IMR-90 (cell line): ENCODE data around the gene FOXA2. TPM values are rescaled to one million over a fixed set of nuclear protein-coding genes. Genes with fewer than 3 reads are reported as not detected.

Experiments used
- ATAC-seq: fragments of 200-7000 bp; cut with Tn5 transposase; 2 replicates; pipeline ENCODE4 v1.9.1; 2020; ENCODE audit warnings: low read depth, mild to moderate bottlenecking, moderate library complexity
- BruUV-seq: library from RNA; stranded (reverse); fragments of 400-500 nt; replicated peaks from 2 replicates; lab custom pipeline; 2021; lab: Mats Ljungman, UMichigan
- CTCF ChIA-PET: fragments of 300-600 bp; formaldehyde crosslinking; extraction: SDS; loops from one replicate; lab custom pipeline; 2021; ENCODE audit warnings: antibody characterized with exemption; lab: Yijun Ruan, JAX
- POLR2A ChIA-PET: fragments of 300-600 bp; sonication (Branson Sonifier 250); formaldehyde crosslinking; loops from one replicate; lab custom pipeline; 2022; ENCODE audit warnings: antibody characterized with exemption; ENCODE audit not compliant: unreplicated experiment; lab: Charles Lee
- DNase-seq: peaks from one replicate; pipeline ENCODE4 v3.0.0; 2013
- H2AFZ ChIP-seq: replicated peaks from 2 replicates; pipeline ENCODE3; 2013; ENCODE audit warnings: low read length, mild to moderate bottlenecking; ENCODE audit not compliant: poor library complexity
- H2AK5ac ChIP-seq: 2 replicates; pipeline ENCODE4 v1.6.1; 2013; ENCODE audit warnings: low read depth, low read length, inconsistent platforms
- H2AK9ac ChIP-seq: replicated peaks from 2 replicates; pipeline ENCODE3; 2013; ENCODE audit warnings: mild to moderate bottlenecking, low read depth, low read length, moderate library complexity; ENCODE audit not compliant: poor library complexity
- H2BK120ac ChIP-seq: 2 replicates; pipeline ENCODE4 v1.6.1; 2013; ENCODE audit warnings: low read depth, low read length, inconsistent platforms
- H2BK15ac ChIP-seq: 3 replicates; pipeline ENCODE4 v1.6.1; 2013; ENCODE audit warnings: low read depth, low read length, inconsistent platforms
- H2BK20ac ChIP-seq: 2 replicates; pipeline ENCODE4 v1.6.1; 2013; ENCODE audit warnings: low read depth, mild to moderate bottlenecking, inconsistent platforms, low read length, moderate library complexity
- H2BK5ac ChIP-seq: 2 replicates; pipeline ENCODE4 v1.6.1; 2013; ENCODE audit warnings: mild to moderate bottlenecking, low read depth, low read length, inconsistent platforms; ENCODE audit not compliant: poor library complexity, severe bottlenecking
- H3K14ac ChIP-seq: replicated peaks from 2 replicates; pipeline ENCODE4 v1.6.1; 2013; ENCODE audit warnings: low read depth, low read length, inconsistent platforms
- H3K18ac ChIP-seq: 2 replicates; pipeline ENCODE4 v1.6.1; 2013; ENCODE audit warnings: low read depth, low read length, control low read depth
- H3K23ac ChIP-seq: 2 replicates; pipeline ENCODE4 v1.6.1; 2013; ENCODE audit warnings: low read depth, low read length, inconsistent platforms
- H3K27ac ChIP-seq: 2 replicates; pipeline ENCODE4 v1.5.1; 2013; ENCODE audit warnings: mild to moderate bottlenecking, control low read depth, low read length; ENCODE audit not compliant: insufficient read depth
- H3K27me3 ChIP-seq: 2 replicates; pipeline ENCODE4 v1.6.1; 2013; ENCODE audit warnings: low read length; ENCODE audit not compliant: control insufficient read depth, insufficient read depth
- H3K36me3 ChIP-seq: 2 replicates; pipeline ENCODE4 v1.6.1; 2013; ENCODE audit warnings: low read length, mixed read lengths; ENCODE audit not compliant: control insufficient read depth, insufficient read depth
- H3K4ac ChIP-seq: 2 replicates; pipeline ENCODE4 v1.6.1; 2013; ENCODE audit warnings: low read depth, low read length, inconsistent platforms
- H3K4me1 ChIP-seq: 2 replicates; pipeline ENCODE4 v1.6.1; 2013; ENCODE audit warnings: low read length, mixed read lengths; ENCODE audit not compliant: control insufficient read depth, insufficient read depth
- H3K4me2 ChIP-seq: 2 replicates; pipeline ENCODE4 v1.6.1; 2013; ENCODE audit warnings: low read depth, mild to moderate bottlenecking, control low read depth, low read length, moderate library complexity
- H3K4me3 ChIP-seq: 2 replicates; pipeline ENCODE4 v1.5.1; 2013; ENCODE audit warnings: low read depth, mild to moderate bottlenecking, control low read depth, low read length, moderate library complexity; ENCODE audit not compliant: insufficient read depth
- H3K56ac ChIP-seq: 2 replicates; pipeline ENCODE4 v1.6.1; 2013; ENCODE audit warnings: low read length, inconsistent platforms; ENCODE audit not compliant: insufficient read depth; ENCODE audit errors: extremely low read depth
- H3K79me1 ChIP-seq, 2 experiments: 2 replicates each; pipeline ENCODE4 v1.6.1; 2013; ENCODE audit warnings: low read length in 2 of 2, inconsistent platforms in 1 of 2, low read depth in 1 of 2
- H3K9ac ChIP-seq: 2 replicates; pipeline ENCODE4 v1.6.1; 2013; ENCODE audit warnings: low read depth, low read length, control low read depth
- H3K9me1 ChIP-seq: 2 replicates; pipeline ENCODE4 v1.6.1; 2013; ENCODE audit warnings: low read length, inconsistent platforms; ENCODE audit not compliant: insufficient read depth
- H3K9me3 ChIP-seq: 2 replicates; pipeline ENCODE4 v1.6.1; 2013; ENCODE audit warnings: low read length; ENCODE audit not compliant: control insufficient read depth, insufficient read depth
- H4K20me1 ChIP-seq: 2 replicates; pipeline ENCODE4 v1.6.1; 2013; ENCODE audit warnings: low read length, inconsistent platforms; ENCODE audit not compliant: insufficient read depth
- H4K5ac ChIP-seq: 2 replicates; pipeline ENCODE4 v1.6.1; 2013; ENCODE audit warnings: mild to moderate bottlenecking, low read depth, low read length, control low read depth
- H4K8ac ChIP-seq, 2 experiments: 2 replicates each; pipeline ENCODE4 v1.6.1; 2013; ENCODE audit warnings: low read depth in 2 of 2, low read length in 2 of 2, control low read depth in 1 of 2, inconsistent platforms in 1 of 2
- H4K91ac ChIP-seq: 2 replicates; pipeline ENCODE4 v1.6.1; 2013; ENCODE audit warnings: low read depth, low read length, inconsistent platforms; ENCODE audit not compliant: insufficient read depth
- BHLHE40 ChIP-seq: fragments of 150-350 bp; IDR thresholded peaks from 2 replicates; pipeline ENCODE4 v1.6.1; 2016; ENCODE audit warnings: mild to moderate bottlenecking, low read depth, low read length
- CEBPB ChIP-seq: IDR thresholded peaks from 2 replicates; pipeline ENCODE4 v1.6.1; 2012; ENCODE audit warnings: low read depth, low read length, improper control_type of control experiment
- CHD1 ChIP-seq: IDR thresholded peaks from 2 replicates; pipeline ENCODE4 v1.6.1; 2012; ENCODE audit warnings: low read depth, low read length, improper control_type of control experiment
- CTCF ChIP-seq: conservative IDR thresholded peaks from 2 replicates; pipeline ENCODE4 v1.5.1; 2012; ENCODE audit warnings: mild to moderate bottlenecking, low read depth, low read length, improper control_type of control experiment
- ELK1 ChIP-seq: fragments of 150-350 bp; IDR thresholded peaks from 2 replicates; pipeline ENCODE4 v1.6.1; 2016; ENCODE audit warnings: low read depth, mild to moderate bottlenecking, low read length, moderate library complexity, borderline replicate concordance
- FOS ChIP-seq: fragments of 150-350 bp; IDR thresholded peaks from 2 replicates; pipeline ENCODE4 v1.6.1; 2016; ENCODE audit warnings: low read depth, low read length
- MAFK ChIP-seq: IDR thresholded peaks from 2 replicates; pipeline ENCODE4 v1.6.1; 2012; ENCODE audit warnings: low read depth, low read length, improper control_type of control experiment
- MAZ ChIP-seq: IDR thresholded peaks from 2 replicates; pipeline ENCODE4 v1.6.1; 2012; ENCODE audit warnings: low read depth, mild to moderate bottlenecking, low read length, improper control_type of control experiment, moderate library complexity, borderline replicate concordance
- MXI1 ChIP-seq: IDR thresholded peaks from 2 replicates; pipeline ENCODE4 v1.6.1; 2012; ENCODE audit warnings: low read depth, mild to moderate bottlenecking, low read length, moderate library complexity, borderline replicate concordance
- NFE2L2 ChIP-seq: fragments of 150-350 bp; IDR thresholded peaks from 2 replicates; pipeline ENCODE4 v1.6.1; 2016; ENCODE audit warnings: low read depth, mild to moderate bottlenecking, low read length
- POLR2A ChIP-seq: IDR thresholded peaks from 2 replicates; pipeline ENCODE4 v1.6.1; 2012; ENCODE audit warnings: mild to moderate bottlenecking, low read depth, low read length
- RCOR1 ChIP-seq: IDR thresholded peaks from 2 replicates; pipeline ENCODE4 v1.6.1; 2012; ENCODE audit warnings: mild to moderate bottlenecking, low read length, improper control_type of control experiment; ENCODE audit not compliant: insufficient replicate concordance
- RFX5 ChIP-seq: IDR thresholded peaks from 2 replicates; pipeline ENCODE4 v1.8.0; 2012; ENCODE audit warnings: low read depth, mild to moderate bottlenecking, low read length, moderate library complexity
- WGBS, 2 experiments: methylation state at CpG; one replicate each; pipeline versions ENCODE4 v1.1.5 to v1.1.7; 2013; ENCODE audit warnings: missing lambda C conversion rate in 2 of 2; ENCODE audit not compliant: insufficient read length in 1 of 2; ENCODE audit errors: extremely low coverage in 2 of 2; 5-methylcytosine and 5-hydroxymethylcytosine counted together
- dilution Hi-C: fragments of 300-500 bp; cut with HindIII; formaldehyde crosslinking; loops from one replicate; pipeline ENCODE4 v1.14.3; 2018; ENCODE audit warnings: low sequenced_read_pairs; ENCODE audit not compliant: unreplicated experiment
- in situ Hi-C: fragments of 300-500 bp; cut with MboI; formaldehyde crosslinking; loops from 3 replicates; pipeline ENCODE4 v1.14.3; 2019; ENCODE audit warnings: low sequenced_read_pairs, inconsistent platforms, mixed read lengths
- intact Hi-C: fragments of 100-400 bp; cut with micrococcal nuclease; formaldehyde crosslinking; loops from 2 replicates; pipeline ENCODE4 v1.10.0; 2022
- polyA plus RNA-seq, 3 experiments: library from polyadenylated mRNA; depleted of rRNA; stranded (reverse); fragments of >200 nt; gene quantifications; 2 replicates each; pipeline ENCODE4 v1.2.3, GENCODE V29; 2012; ENCODE audit warnings: low replicate concordance in 1 of 3
- total RNA-seq: library from RNA; depleted of rRNA; stranded (reverse); fragments of >200 nt; gene quantifications from 2 replicates; pipeline ENCODE4 v1.2.3, GENCODE V29; 2012

FOXA2 gene
- total and polyA plus RNA-seq, 2 of the 4 experiments (the other 2 are of a cell fraction) = not detected

DNA sequence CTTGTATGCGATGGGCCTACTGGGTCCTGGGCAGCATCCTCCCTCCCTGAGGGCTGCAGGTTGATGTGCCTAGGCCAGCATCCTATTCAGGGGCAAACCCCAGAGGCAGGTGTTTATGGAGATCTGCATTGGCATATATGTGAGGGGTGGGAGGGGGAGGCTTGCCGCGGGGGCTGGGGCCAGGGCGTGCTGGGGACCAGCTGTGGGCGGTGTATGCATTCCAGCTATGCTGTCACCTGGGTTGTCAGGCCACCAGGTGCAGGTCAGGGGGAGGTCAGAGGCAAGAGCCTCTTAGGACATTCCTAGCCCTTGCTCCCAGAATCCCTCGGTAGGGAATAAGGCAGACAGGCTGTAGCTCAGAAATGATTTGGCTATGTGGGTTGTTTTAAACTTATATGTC, 11.9 kb downstream of the FOXA2 start:
- Histone ChIP-seq H3K56ac (no peak overlapping the region), H2BK15ac (no peak overlapping the region), H4K20me1 (no peaks in the 10 kb centered on the region), H2AK9ac (no peak overlapping the region), H3K4ac (no peak overlapping the region), H3K4me1 (no peaks in the 10 kb centered on the region), H2AFZ (no peak overlapping the region), H3K27ac (no peak overlapping the region), H3K27me3 (peaks cover 63% of the 10 kb centered on the region), H3K9me3 (no peaks in the 10 kb centered on the region), H2BK5ac (no peak overlapping the region), H4K5ac (no peak overlapping the region), H3K9ac (no peak overlapping the region), H3K18ac (no peak overlapping the region), H3K4me2 (no peak overlapping the region), H3K14ac (no peak overlapping the region), H2BK120ac (no peak overlapping the region), H3K23ac (no peak overlapping the region), H4K8ac (no peak overlapping the region), H4K91ac (no peak overlapping the region), H3K79me1 (no peaks in the 10 kb centered on the region), H3K36me3 (no peaks in the 10 kb centered on the region), H2AK5ac (no peak overlapping the region), H2BK20ac (no peak overlapping the region), H3K4me3 (no peak overlapping the region), H3K9me1 (no peaks in the 10 kb centered on the region)
- ChIA-PET POLR2A (no interaction called here), CTCF (no interaction called here)
- dilution Hi-C loops (no loop called here), intact Hi-C loops (no loop called here), in situ Hi-C loops (no loop called here)
- no CpG with 5 or more reads among the region's 6 CpGs for WGBS, 2 experiments
- DNase-seq (no peak), ATAC-seq (no peak)
- no TSS peak for BruUV-seq
- TF ChIP-seq FOS (no peak), ELK1 (no peak), BHLHE40 (no peak), NFE2L2 (no peak), CTCF (no peak), RFX5 (no peak), MXI1 (no peak), CHD1 (no peak), MAFK (no peak), RCOR1 (no peak), CEBPB (no peak), POLR2A (no peak), MAZ (no peak)
